NT2/D1 (cell line): Measurements from ENCODE around the gene A4GALT.

Experiments
- SUZ12 ChIP-seq: IDR thresholded peaks from 2 replicates; pipeline ENCODE4 v1.6.1; 2011; ENCODE audit not compliant: insufficient read length, insufficient read depth; ENCODE audit errors: extremely low read depth
- YY1 ChIP-seq: IDR thresholded peaks from 2 replicates; pipeline ENCODE4 v1.6.1; 2011; ENCODE audit not compliant: insufficient read length, insufficient read depth
- ZNF274 ChIP-seq: IDR thresholded peaks from 2 replicates; pipeline ENCODE4 v1.6.1; 2011; ENCODE audit warnings: mild to moderate bottlenecking, low read depth, low read length

DNA sequence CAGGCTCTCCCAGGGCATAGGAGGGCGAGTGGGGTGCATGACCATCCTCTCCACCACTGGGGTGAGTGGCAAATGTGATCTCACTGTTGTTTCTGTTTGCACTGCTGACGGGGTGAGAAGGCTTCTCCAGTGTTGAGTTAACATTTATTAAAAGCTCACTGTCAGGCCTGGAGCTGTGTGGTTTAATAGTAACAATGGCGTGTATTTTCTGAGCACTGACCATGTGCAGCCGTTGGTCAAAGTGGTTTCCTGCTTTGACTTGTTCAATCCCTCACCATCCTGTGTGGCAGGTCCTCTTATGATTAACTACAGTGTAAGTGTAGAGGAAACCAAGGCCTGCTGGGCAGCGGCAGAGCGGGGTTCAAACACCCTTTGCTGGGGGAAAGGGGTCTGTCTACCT is 4.4 kb downstream of the A4GALT start:
- TF ChIP-seq YY1 (no peak), ZNF274 (no peak), SUZ12 (no peak)
